H1 (cell line): ENCODE results near the gene ASIP. TPM values are rescaled to one million over a fixed set of nuclear protein-coding genes. Genes with fewer than 3 reads are reported as not detected.

ENCODE experiments used
- CTCF ChIA-PET: fragments of 300-600 bp; sonication (Branson Sonifier 250); formaldehyde crosslinking; loops from one replicate; lab custom pipeline; 2021; ENCODE audit not compliant: partially characterized antibody; lab: Charles Lee
- POLR2A ChIA-PET: fragments of 300-600 bp; sonication (Branson Sonifier 250); formaldehyde crosslinking; loops from one replicate; lab custom pipeline; 2021; ENCODE audit warnings: inconsistent platforms; ENCODE audit not compliant: partially characterized antibody; lab: Charles Lee
- DNase-seq, 2 experiments: peaks; one replicate each; pipeline versions ENCODE4 v3.0.0 to v3.0.0-alpha.2; 2010 to 2022; ENCODE audit warnings: low spot score in 2 of 2, low read depth in 1 of 2, mixed read lengths in 1 of 2
- FAIRE-seq: peaks from 2 replicates; lab custom pipeline; 2011; peaks lifted over from hg19 to GRCh38; lab: Jason Lieb, UNC
- H2AFZ ChIP-seq: 2 replicates; pipeline ENCODE4 v1.8.1; 2012; ENCODE audit warnings: low read length, inconsistent platforms
- H2AK5ac ChIP-seq: 2 replicates; pipeline ENCODE4 v1.6.1; 2013; ENCODE audit warnings: low read depth, low read length
- H2BK120ac ChIP-seq: replicated peaks from 2 replicates; pipeline ENCODE3; 2013; ENCODE audit warnings: low read depth, low read length, inconsistent platforms
- H2BK12ac ChIP-seq: 2 replicates; pipeline ENCODE4 v1.6.1; 2013; ENCODE audit warnings: low read depth, low read length
- H2BK15ac ChIP-seq: 2 replicates; pipeline ENCODE4 v1.6.1; 2013; ENCODE audit warnings: low read length
- H2BK20ac ChIP-seq: 2 replicates; pipeline ENCODE4 v1.6.1; 2013; ENCODE audit warnings: low read length
- H2BK5ac ChIP-seq: 2 replicates; pipeline ENCODE4 v1.6.1; 2013; ENCODE audit warnings: low read depth, low read length
- H3K14ac ChIP-seq: 2 replicates; pipeline ENCODE4 v1.6.1; 2013; ENCODE audit warnings: inconsistent platforms; ENCODE audit not compliant: insufficient read length
- H3K18ac ChIP-seq: 2 replicates; pipeline ENCODE4 v1.6.1; 2013; ENCODE audit warnings: low read length; ENCODE audit errors: extremely low read depth
- H3K23ac ChIP-seq: 2 replicates; pipeline ENCODE4 v1.6.1; 2013; ENCODE audit warnings: inconsistent platforms; ENCODE audit not compliant: insufficient read length
- H3K23me2 ChIP-seq: 2 replicates; pipeline ENCODE4 v1.6.1; 2013; ENCODE audit warnings: low read depth, low read length
- H3K27ac ChIP-seq: 2 replicates; pipeline ENCODE4 v1.6.1; 2011; ENCODE audit warnings: low read depth, low read length, inconsistent platforms
- H3K27me3 ChIP-seq, 4 experiments: replicated peaks in 1 of 4; 1 replicate in 1 of 4; 2 replicates in 3 of 4; pipeline versions ENCODE4 v1.6.1 to v1.8.1; 2011 to 2013; ENCODE audit warnings: low read length in 3 of 4, mild to moderate bottlenecking in 3 of 4, inconsistent platforms in 2 of 4, mixed read lengths in 2 of 4, moderate library complexity in 1 of 4; ENCODE audit not compliant: control insufficient read depth in 3 of 4, insufficient read depth in 3 of 4; ENCODE audit errors: extremely low read depth in 1 of 4
- H3K36me3 ChIP-seq, 4 experiments: 2 replicates each; pipeline versions ENCODE4 v1.6.1 to v1.8.1; 2011 to 2013; ENCODE audit warnings: mild to moderate bottlenecking in 4 of 4, low read length in 3 of 4, moderate library complexity in 2 of 4, control low read depth in 1 of 4, inconsistent platforms in 1 of 4; ENCODE audit not compliant: insufficient read depth in 4 of 4, control insufficient read depth in 2 of 4
- H3K4ac ChIP-seq: replicated peaks from 2 replicates; pipeline ENCODE3; 2013; ENCODE audit warnings: low read length, low read depth, mixed read lengths, inconsistent platforms; ENCODE audit not compliant: insufficient read length
- H3K4me1 ChIP-seq, 4 experiments: replicated peaks in 1 of 4; 1 replicate in 1 of 4; 2 replicates in 3 of 4; pipeline versions ENCODE4 v1.6.1 to v1.8.1; 2011 to 2013; ENCODE audit warnings: low read length in 3 of 4, inconsistent platforms in 2 of 4, mixed read lengths in 1 of 4; ENCODE audit not compliant: insufficient read depth in 4 of 4, control insufficient read depth in 3 of 4
- H3K4me2 ChIP-seq, 2 experiments: 2 replicates each; pipeline versions ENCODE4 v1.6.1 to v1.8.1; 2011 to 2013; ENCODE audit warnings: low read depth in 2 of 2, low read length in 2 of 2, control low read depth in 1 of 2, inconsistent platforms in 1 of 2, mild to moderate bottlenecking in 1 of 2; ENCODE audit not compliant: insufficient read depth in 1 of 2
- H3K4me3 ChIP-seq, 4 experiments: fragments of 200-600, 300-600 bp in 1 of 4; sonication (generic), shearing (Covaris generic), sonication (Bioruptor Twin) in 1 of 4; 2 replicates each; pipeline versions ENCODE4 v1.5.1 to v1.8.1; 2011 to 2016; ENCODE audit warnings: low read length in 4 of 4, low read depth in 3 of 4, control low read depth in 2 of 4, inconsistent platforms in 2 of 4, mild to moderate bottlenecking in 2 of 4, mixed read lengths in 1 of 4, moderate library complexity in 1 of 4; ENCODE audit not compliant: insufficient read depth in 2 of 4; ENCODE audit errors: extremely low read depth in 1 of 4
- H3K56ac ChIP-seq: replicated peaks from 2 replicates; pipeline ENCODE3; 2013; ENCODE audit warnings: low read depth, mild to moderate bottlenecking, mixed read lengths, low read length, inconsistent platforms; ENCODE audit not compliant: insufficient read length
- H3K79me1 ChIP-seq: 2 replicates; pipeline ENCODE4 v1.6.1; 2013; ENCODE audit warnings: low read depth, low read length, control low read depth
- H3K79me2 ChIP-seq, 2 experiments: 2 replicates each; pipeline versions ENCODE4 v1.6.1 to v1.8.1; 2012 to 2013; ENCODE audit warnings: low read length in 2 of 2, mild to moderate bottlenecking in 2 of 2, inconsistent platforms in 1 of 2; ENCODE audit not compliant: insufficient read depth in 2 of 2, control insufficient read depth in 1 of 2
- H3K9ac ChIP-seq, 4 experiments: replicated peaks in 1 of 4; 1 replicate in 1 of 4; 2 replicates in 3 of 4; pipeline versions ENCODE4 v1.6.1 to v1.8.1; 2011 to 2013; ENCODE audit warnings: low read depth in 3 of 4, low read length in 3 of 4, control low read depth in 2 of 4, mild to moderate bottlenecking in 2 of 4, moderate library complexity in 2 of 4, inconsistent platforms in 1 of 4; ENCODE audit errors: extremely low read depth in 1 of 4
- H3K9me3 ChIP-seq, 2 experiments: 2 replicates each; pipeline versions ENCODE4 v1.6.1 to v1.8.1; 2012 to 2013; ENCODE audit warnings: mild to moderate bottlenecking in 2 of 2, moderate library complexity in 2 of 2, control low read depth in 1 of 2, inconsistent platforms in 1 of 2, low read depth in 1 of 2, low read length in 1 of 2, mixed read lengths in 1 of 2; ENCODE audit not compliant: insufficient read depth in 2 of 2
- H4K20me1 ChIP-seq, 2 experiments: replicated peaks in 1 of 2; 2 replicates each; pipeline versions ENCODE3 to v1.8.1; 2011 to 2013; ENCODE audit warnings: inconsistent platforms in 2 of 2, low read length in 2 of 2, mild to moderate bottlenecking in 1 of 2; ENCODE audit not compliant: insufficient read depth in 2 of 2, control insufficient read depth in 1 of 2
- H4K5ac ChIP-seq: 2 replicates; pipeline ENCODE4 v1.6.1; 2013; ENCODE audit warnings: low read length, low read depth, mixed read lengths, inconsistent platforms; ENCODE audit not compliant: insufficient read length
- H4K8ac ChIP-seq: 2 replicates; pipeline ENCODE4 v1.8.0; 2013; ENCODE audit warnings: mild to moderate bottlenecking, moderate library complexity, low read length, inconsistent platforms; ENCODE audit not compliant: insufficient read depth; ENCODE audit errors: extremely low read depth
- H4K91ac ChIP-seq: replicated peaks from 2 replicates; pipeline ENCODE3; 2013; ENCODE audit warnings: low read length, mixed read lengths, inconsistent platforms; ENCODE audit not compliant: insufficient read length
- CREB1 ChIP-seq: IDR thresholded peaks from 2 replicates; pipeline ENCODE4 v1.6.1; 2012; ENCODE audit warnings: inconsistent platforms
- EGR1 ChIP-seq: IDR thresholded peaks from 2 replicates; pipeline ENCODE4 v1.6.1; 2011; ENCODE audit warnings: low read depth, low read length, borderline replicate concordance
- EP300 ChIP-seq, 2 experiments: IDR thresholded peaks; 1 replicate in 1 of 2; 2 replicates in 1 of 2; pipeline ENCODE4 v1.6.1; 2011 to 2012; ENCODE audit warnings: low read depth in 2 of 2, low read length in 2 of 2, mild to moderate bottlenecking in 2 of 2, borderline replicate concordance in 1 of 2, inconsistent platforms in 1 of 2, moderate library complexity in 1 of 2
- KDM1A ChIP-seq: fragments of 200-600, 300-600 bp; sonication (generic); IDR thresholded peaks from 2 replicates; pipeline ENCODE4 v1.7.1; 2016; ENCODE audit warnings: mild to moderate bottlenecking, low read length, borderline replicate concordance
- POU5F1 ChIP-seq: IDR thresholded peaks from 2 replicates; pipeline ENCODE4 v1.6.1; 2011; ENCODE audit warnings: low read depth, mild to moderate bottlenecking, low read length, moderate library complexity
- RAD21 ChIP-seq, 2 experiments: IDR thresholded peaks in 1 of 2; conservative IDR thresholded peaks in 1 of 2; 2 replicates each; pipeline ENCODE4 v1.6.1; 2011; ENCODE audit warnings: low read depth in 2 of 2, low read length in 2 of 2, improper control_type of control experiment in 1 of 2, inconsistent platforms in 1 of 2, mild to moderate bottlenecking in 1 of 2, moderate library complexity in 1 of 2
- RNF2 ChIP-seq: fragments of 200-900, 300-1000 bp; sonication (generic); IDR thresholded peaks from 2 replicates; pipeline ENCODE4 v1.7.1; 2016; ENCODE audit warnings: borderline replicate concordance, low read depth, mild to moderate bottlenecking, antibody characterized with exemption, low read length; ENCODE audit not compliant: poor library complexity, severe bottlenecking; ENCODE audit errors: missing control alignments
- RXRA ChIP-seq: IDR thresholded peaks from 2 replicates; pipeline ENCODE4 v1.6.1; 2011; ENCODE audit warnings: low read depth, mild to moderate bottlenecking, low read length, moderate library complexity; ENCODE audit not compliant: insufficient read depth
- WGBS, 2 experiments: shearing (Covaris generic) in 1 of 2; methylation state at CpG; one replicate each; pipeline versions ENCODE4 v1.1.6 to v1.1.7; 2013 to 2015; ENCODE audit warnings: low lambda C conversion rate in 2 of 2, mixed read lengths in 2 of 2, inconsistent platforms in 1 of 2, low coverage in 1 of 2, missing lambda C conversion rate in 1 of 2; ENCODE audit not compliant: insufficient replicate concordance in 2 of 2, insufficient coverage in 1 of 2, insufficient read length in 1 of 2; ENCODE audit errors: extremely low coverage in 1 of 2, missing lambda C conversion rate in 1 of 2; 5-methylcytosine and 5-hydroxymethylcytosine counted together
- polyA plus RNA-seq, 7 experiments: library from polyadenylated mRNA; depleted of rRNA in 3 of 7; stranded (reverse) in 5 of 7; unstranded in 2 of 7; fragments of >200 nt in 5 of 7; fragments of 200-250 nt in 2 of 7; gene quantifications; 1 replicate in 5 of 7; 2 replicates in 1 of 7; 4 replicates in 1 of 7; pipeline versions ENCODE4 v1.2.1 to v1.2.3, GENCODE V29; 2011 to 2013; ENCODE audit warnings: missing spikeins in 2 of 7, mixed read lengths in 2 of 7
- total RNA-seq: library from RNA; stranded (reverse); fragmentation: NEBNext Ultra II Directional; extraction: Animal tissue kit (Norgen Biotek cat#: 25700); gene quantifications from 2 replicates; pipeline ENCODE4 v1.2.1, GENCODE V29; 2021
- TF ChIP-seq, protein P1 (sequence below): IDR thresholded peaks from 2 replicates; pipeline ENCODE4 v1.6.1; 2012; ENCODE audit warnings: inconsistent platforms

Gene ASIP
- total and polyA plus RNA-seq, 2 of the 8 experiments (the other 6 are each of a cell fraction or from before 2014, with no cell fraction given), result not detected

DNA sequence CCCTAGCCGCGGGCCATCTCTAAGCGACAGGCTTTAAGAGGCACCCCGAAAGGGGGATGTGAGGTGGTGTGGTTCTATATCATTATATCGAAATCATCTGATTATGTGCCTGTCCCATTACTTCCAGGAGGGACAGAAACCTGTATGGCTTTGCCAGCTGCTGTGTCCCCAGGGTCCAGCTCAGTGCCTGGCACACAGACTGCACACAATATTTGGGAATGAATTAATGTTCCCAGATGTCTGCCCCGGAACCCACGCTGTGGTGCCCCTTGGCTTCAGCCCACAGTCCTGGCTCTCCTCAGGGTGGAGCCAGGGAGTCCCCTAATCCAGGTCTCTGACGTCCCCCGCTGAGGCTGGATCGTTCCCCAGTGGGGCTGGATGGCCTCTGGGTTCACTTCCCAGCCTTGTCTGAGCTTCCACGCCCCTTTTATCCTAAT, 70.8 kb downstream of the ASIP start:
- H3K4me1 ChIP-seq, result peaks cover 0 to 3% (median 0%) of the 10 kb centered on the region in 4 experiments; a peak in 2 of 7 replicates
- peak overlapping the region; percentile 6 to 79 for H3K4me2 ChIP-seq
- no peaks in the 10 kb centered on the region for H4K20me1 ChIP-seq
- no peaks in the 10 kb centered on the region for H3K9me3 ChIP-seq
- no peak overlapping the region for H3K4ac ChIP-seq
- no peak overlapping the region for H3K18ac ChIP-seq
- peaks cover 0 to 8% (median 7%) of the 10 kb centered on the region in 4 experiments; a peak in 5 of 7 replicates for H3K27me3 ChIP-seq
- H2BK5ac ChIP-seq, result no peak overlapping the region
- H3K79me2 ChIP-seq, result no peaks in the 10 kb centered on the region
- WGBS, 2 experiments, result 8% methylated on average over 11 of the region's 11 CpGs; no CpG with 5 or more reads in 1 of the 2 experiments
- H2BK20ac ChIP-seq, result no peak overlapping the region
- H3K23me2 ChIP-seq, result peaks cover 6% of the 10 kb centered on the region; the same call in 1 of the 2 replicates
- POLR2A ChIA-PET, result interaction anchor here (1.0 to 2.8 kb wide), 8 partner anchors 10 to 211 kb away, joined by 3 to 29 read pairs (median 6); partner anchors contain the start of genes AHCY, DYNLRB1, EIF2S2 and ITCH
- no peak overlapping the region for H3K14ac ChIP-seq
- H3K23ac ChIP-seq, result no peak overlapping the region
- H2BK15ac ChIP-seq, result no peak overlapping the region
- 0 out of 2 replicates have a peak overlapping the region, but pooled peaks have one; percentile 48 for H4K8ac ChIP-seq
- no peak overlapping the region for H4K5ac ChIP-seq
- H3K79me1 ChIP-seq, result no peaks in the 10 kb centered on the region
- H3K27ac ChIP-seq, result no peak overlapping the region
- no peak overlapping the region for H3K56ac ChIP-seq
- H4K91ac ChIP-seq, result no peak overlapping the region
- peak in 1 of 2 experiments; percentile 74 for DNase-seq
- H2BK120ac ChIP-seq, result no peak overlapping the region
- FAIRE-seq, result no peak
- H2AFZ ChIP-seq, result no peak overlapping the region
- peak overlapping the region; percentile 1 to 67 (median 51); a peak in 7 of 8 replicates for H3K4me3 ChIP-seq
- H3K36me3 ChIP-seq, result no peaks in the 10 kb centered on the region
- no peak overlapping the region for H2AK5ac ChIP-seq
- H2BK12ac ChIP-seq, result no peak overlapping the region
- H3K9ac ChIP-seq, result no peak overlapping the region
- CTCF ChIA-PET, result interaction anchor here (0.6 to 4.5 kb wide), 85 partner anchors 8 to 733 kb away, joined by 3 to 50 read pairs (median 7); partner anchors contain the start of genes AHCY, DYNLRB1 and ITCH
- TF ChIP-seq KDM1A (no peak), EP300 (IDR thresholded peaks at IDR 0.05; ENCODE audit: borderline replicate concordance in 1 of 2, low read depth in 2 of 2, low read length in 2 of 2) (no peak), POU5F1 (no peak), RXRA (no peak), EGR1 (no peak), RNF2 (no peak), CREB1 (no peak), RAD21 (IDR thresholded peaks at IDR 0.05 in 1 of 2, conservative IDR thresholded peaks at IDR 0.05 in 1 of 2; ENCODE audit: low read depth in 2 of 2, low read length in 2 of 2) (no peak; a peak in 1 of 4 replicates)
- TF ChIP-seq, protein P1, sequence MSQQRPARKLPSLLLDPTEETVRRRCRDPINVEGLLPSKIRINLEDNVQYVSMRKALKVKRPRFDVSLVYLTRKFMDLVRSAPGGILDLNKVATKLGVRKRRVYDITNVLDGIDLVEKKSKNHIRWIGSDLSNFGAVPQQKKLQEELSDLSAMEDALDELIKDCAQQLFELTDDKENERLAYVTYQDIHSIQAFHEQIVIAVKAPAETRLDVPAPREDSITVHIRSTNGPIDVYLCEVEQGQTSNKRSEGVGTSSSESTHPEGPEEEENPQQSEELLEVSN, result no peak
